H1 (cell line): Measurements from ENCODE around the gene GPNMB. TPM values are rescaled to one million over a fixed set of nuclear protein-coding genes. Genes with fewer than 3 reads are reported as not detected.

Experiments used
- CHD7 ChIP-seq: fragments of 300-600 bp; sonication (generic); IDR thresholded peaks from 2 replicates; pipeline ENCODE4 v1.7.1; 2012; ENCODE audit warnings: low read length, moderate library complexity, mild to moderate bottlenecking, inconsistent platforms; ENCODE audit not compliant: insufficient replicate concordance
- EP300 ChIP-seq, 2 experiments: IDR thresholded peaks; 1 replicate in 1 of 2; 2 replicates in 1 of 2; pipeline ENCODE4 v1.6.1; 2011 to 2012; ENCODE audit warnings: low read depth in 2 of 2, low read length in 2 of 2, mild to moderate bottlenecking in 2 of 2, borderline replicate concordance in 1 of 2, inconsistent platforms in 1 of 2, moderate library complexity in 1 of 2
- HDAC2 ChIP-seq, 2 experiments: fragments of 300-600 bp in 1 of 2; sonication (generic) in 1 of 2; IDR thresholded peaks; 2 replicates each; pipeline ENCODE4 v1.6.1; 2011 to 2012; ENCODE audit warnings: low read depth in 2 of 2, low read length in 2 of 2, mild to moderate bottlenecking in 2 of 2, moderate library complexity in 2 of 2, borderline replicate concordance in 1 of 2, inconsistent platforms in 1 of 2
- PHF8 ChIP-seq: fragments of 200-600 bp; sonication (generic); conservative IDR thresholded peaks from 2 replicates; pipeline ENCODE4 v1.7.1; 2012; ENCODE audit warnings: low read depth, mild to moderate bottlenecking, inconsistent platforms, low read length, moderate library complexity
- POU5F1 ChIP-seq: IDR thresholded peaks from 2 replicates; pipeline ENCODE4 v1.6.1; 2011; ENCODE audit warnings: low read depth, mild to moderate bottlenecking, low read length, moderate library complexity
- RAD21 ChIP-seq, 2 experiments: IDR thresholded peaks in 1 of 2; conservative IDR thresholded peaks in 1 of 2; 2 replicates each; pipeline ENCODE4 v1.6.1; 2011; ENCODE audit warnings: low read depth in 2 of 2, low read length in 2 of 2, improper control_type of control experiment in 1 of 2, inconsistent platforms in 1 of 2, mild to moderate bottlenecking in 1 of 2, moderate library complexity in 1 of 2
- TBP ChIP-seq: IDR thresholded peaks from 2 replicates; pipeline ENCODE4 v1.6.1; 2011; ENCODE audit warnings: low read depth, low read length, improper control_type of control experiment
- YY1 ChIP-seq: IDR thresholded peaks from 2 replicates; pipeline ENCODE4 v1.6.1; 2011; ENCODE audit warnings: low read depth, mild to moderate bottlenecking, low read length
- polyA plus RNA-seq, 7 experiments: library from polyadenylated mRNA; depleted of rRNA in 3 of 7; stranded (reverse) in 5 of 7; unstranded in 2 of 7; fragments of >200 nt in 5 of 7; fragments of 200-250 nt in 2 of 7; gene quantifications; 1 replicate in 5 of 7; 2 replicates in 1 of 7; 4 replicates in 1 of 7; pipeline versions ENCODE4 v1.2.1 to v1.2.3, GENCODE V29; 2011 to 2013; ENCODE audit warnings: missing spikeins in 2 of 7, mixed read lengths in 2 of 7
- total RNA-seq: library from RNA; stranded (reverse); fragmentation: NEBNext Ultra II Directional; extraction: Animal tissue kit (Norgen Biotek cat#: 25700); gene quantifications from 2 replicates; pipeline ENCODE4 v1.2.1, GENCODE V29; 2021

GPNMB gene
- total and polyA plus RNA-seq, 2 of the 8 experiments (the other 6 are each of a cell fraction or from before 2014, with no cell fraction given), result 1.1 to 1.4 TPM

- TF ChIP-seq EP300 (IDR thresholded peaks at IDR 0.05; ENCODE audit: borderline replicate concordance in 1 of 2, low read depth in 2 of 2, low read length in 2 of 2) (0 out of 3 replicates have a peak, but pooled peaks of 1 of the 2 experiments have one; percentile 37), YY1 (peak; percentile 55), HDAC2 (IDR thresholded peaks at IDR 0.05; ENCODE audit: borderline replicate concordance in 1 of 2, low read depth in 2 of 2, low read length in 2 of 2) (peak in 1 of 2 experiments; percentile 60; a peak in 1 of 4 replicates), PHF8 (peak; percentile 99), TBP (peak; percentile 87), RAD21 (IDR thresholded peaks at IDR 0.05 in 1 of 2, conservative IDR thresholded peaks at IDR 0.05 in 1 of 2; ENCODE audit: low read depth in 2 of 2, low read length in 2 of 2) (no peak), POU5F1 (no peak), CHD7 (no peak)
Observed at GRCh38 chr7:23298885-23299769, 52.6 kb downstream of the GPNMB start, which contains the start of gene MALSU1 (continued).
